ENCODE measurements around the gene ADAM15.

Gene ADAM15, protein sequence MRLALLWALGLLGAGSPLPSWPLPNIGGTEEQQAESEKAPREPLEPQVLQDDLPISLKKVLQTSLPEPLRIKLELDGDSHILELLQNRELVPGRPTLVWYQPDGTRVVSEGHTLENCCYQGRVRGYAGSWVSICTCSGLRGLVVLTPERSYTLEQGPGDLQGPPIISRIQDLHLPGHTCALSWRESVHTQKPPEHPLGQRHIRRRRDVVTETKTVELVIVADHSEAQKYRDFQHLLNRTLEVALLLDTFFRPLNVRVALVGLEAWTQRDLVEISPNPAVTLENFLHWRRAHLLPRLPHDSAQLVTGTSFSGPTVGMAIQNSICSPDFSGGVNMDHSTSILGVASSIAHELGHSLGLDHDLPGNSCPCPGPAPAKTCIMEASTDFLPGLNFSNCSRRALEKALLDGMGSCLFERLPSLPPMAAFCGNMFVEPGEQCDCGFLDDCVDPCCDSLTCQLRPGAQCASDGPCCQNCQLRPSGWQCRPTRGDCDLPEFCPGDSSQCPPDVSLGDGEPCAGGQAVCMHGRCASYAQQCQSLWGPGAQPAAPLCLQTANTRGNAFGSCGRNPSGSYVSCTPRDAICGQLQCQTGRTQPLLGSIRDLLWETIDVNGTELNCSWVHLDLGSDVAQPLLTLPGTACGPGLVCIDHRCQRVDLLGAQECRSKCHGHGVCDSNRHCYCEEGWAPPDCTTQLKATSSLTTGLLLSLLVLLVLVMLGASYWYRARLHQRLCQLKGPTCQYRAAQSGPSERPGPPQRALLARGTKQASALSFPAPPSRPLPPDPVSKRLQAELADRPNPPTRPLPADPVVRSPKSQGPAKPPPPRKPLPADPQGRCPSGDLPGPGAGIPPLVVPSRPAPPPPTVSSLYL

DNA sequence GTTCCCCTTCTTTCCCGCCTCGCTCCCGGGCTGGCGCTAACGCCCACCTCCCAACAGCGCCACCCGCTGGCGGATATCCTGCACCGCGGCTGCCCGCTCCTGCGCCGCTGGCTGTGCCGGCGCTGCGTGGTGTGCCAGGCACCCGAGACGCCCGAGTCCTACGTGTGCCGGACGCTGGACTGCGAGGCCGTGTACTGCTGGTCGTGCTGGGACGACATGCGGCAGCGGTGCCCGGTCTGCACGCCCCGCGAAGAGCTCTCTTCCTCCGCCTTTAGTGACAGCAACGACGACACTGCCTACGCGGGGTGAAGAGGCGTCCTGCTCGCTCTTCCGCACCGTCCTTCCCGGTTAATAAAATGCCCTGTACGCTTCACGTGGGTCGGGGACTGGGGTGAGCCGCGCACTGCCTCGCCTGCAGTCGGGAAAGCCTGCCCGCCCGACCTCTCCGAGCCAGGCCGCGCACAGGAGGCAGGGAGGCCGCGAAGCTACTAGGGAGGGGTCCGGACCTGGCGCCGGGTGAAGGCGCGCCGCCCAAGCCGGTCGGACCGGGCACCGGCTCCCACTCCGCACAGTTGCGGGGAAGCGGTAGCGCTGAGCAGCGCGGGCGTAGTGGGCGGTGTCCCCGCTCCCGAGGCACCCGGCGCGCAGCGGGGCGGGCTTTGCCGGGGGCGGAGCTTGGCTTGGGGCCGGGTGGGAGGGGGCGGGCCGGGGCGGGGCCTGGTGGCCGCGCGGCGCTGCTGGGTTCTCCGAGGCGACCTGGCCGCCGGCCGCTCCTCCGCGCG, at the start of gene ADAM15:
Gene ADAM15 (plus strand): TSS at position 757 of the 782 bp plus-strand sequence. CDS start 71 bp downstream, outside the sequence.
- peak; percentile 71 for DNase-seq

DNA sequence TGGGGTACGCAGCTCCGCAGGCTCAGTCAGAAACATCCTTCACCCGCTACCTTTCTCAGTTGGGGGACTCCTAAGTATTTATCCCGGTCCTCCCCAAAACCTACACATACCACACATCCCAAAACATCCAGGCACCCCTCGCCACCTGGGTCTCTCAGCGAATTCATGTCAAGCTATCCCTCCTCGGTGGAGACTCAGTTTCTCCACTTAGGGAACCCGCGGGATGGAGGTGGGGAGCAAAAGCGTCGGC, 49.8 kb upstream of the ADAM15 start:
- peak; percentile 36 for DNase-seq

DNA sequence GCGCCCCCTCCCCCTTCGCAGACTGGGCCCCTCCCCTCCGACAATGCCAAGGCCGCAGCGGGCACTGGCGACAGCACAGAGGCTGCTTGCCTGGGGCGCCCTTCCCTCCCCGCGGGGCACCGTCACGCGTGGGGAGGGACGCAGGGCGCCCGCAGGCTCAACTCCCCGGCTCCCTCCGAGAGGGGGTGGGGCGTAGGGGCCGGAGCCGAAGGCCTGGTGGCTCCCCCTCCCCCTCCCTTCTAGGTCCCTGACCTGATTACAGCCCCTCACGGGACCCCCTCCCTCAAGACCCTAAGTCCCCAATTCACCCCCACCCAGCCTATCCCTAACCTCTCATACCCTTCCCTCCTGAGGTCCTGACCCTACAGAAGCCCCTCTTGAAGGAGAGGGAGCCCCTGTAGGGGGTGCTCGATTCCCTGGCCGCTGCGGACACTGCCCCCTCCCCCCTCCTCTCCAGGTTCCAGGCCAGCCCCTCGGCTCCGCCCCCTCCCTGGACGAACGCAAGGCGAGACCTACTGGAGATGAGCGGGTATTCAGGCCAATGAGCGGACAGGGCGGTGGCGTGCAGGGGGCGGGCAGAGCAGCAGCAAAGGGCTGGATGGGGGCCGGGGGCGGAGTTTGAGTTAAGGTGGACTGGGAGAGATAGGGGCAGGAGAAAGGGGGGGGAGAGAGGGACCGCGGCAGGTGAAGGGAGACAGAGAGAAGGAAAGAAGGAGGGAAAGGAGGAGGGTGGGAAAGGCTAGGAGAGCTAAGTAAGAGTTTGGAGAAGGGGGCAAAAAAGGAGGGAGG, 49.2 kb upstream of the ADAM15 start:
- DNase-seq = peak; percentile 99

DNA sequence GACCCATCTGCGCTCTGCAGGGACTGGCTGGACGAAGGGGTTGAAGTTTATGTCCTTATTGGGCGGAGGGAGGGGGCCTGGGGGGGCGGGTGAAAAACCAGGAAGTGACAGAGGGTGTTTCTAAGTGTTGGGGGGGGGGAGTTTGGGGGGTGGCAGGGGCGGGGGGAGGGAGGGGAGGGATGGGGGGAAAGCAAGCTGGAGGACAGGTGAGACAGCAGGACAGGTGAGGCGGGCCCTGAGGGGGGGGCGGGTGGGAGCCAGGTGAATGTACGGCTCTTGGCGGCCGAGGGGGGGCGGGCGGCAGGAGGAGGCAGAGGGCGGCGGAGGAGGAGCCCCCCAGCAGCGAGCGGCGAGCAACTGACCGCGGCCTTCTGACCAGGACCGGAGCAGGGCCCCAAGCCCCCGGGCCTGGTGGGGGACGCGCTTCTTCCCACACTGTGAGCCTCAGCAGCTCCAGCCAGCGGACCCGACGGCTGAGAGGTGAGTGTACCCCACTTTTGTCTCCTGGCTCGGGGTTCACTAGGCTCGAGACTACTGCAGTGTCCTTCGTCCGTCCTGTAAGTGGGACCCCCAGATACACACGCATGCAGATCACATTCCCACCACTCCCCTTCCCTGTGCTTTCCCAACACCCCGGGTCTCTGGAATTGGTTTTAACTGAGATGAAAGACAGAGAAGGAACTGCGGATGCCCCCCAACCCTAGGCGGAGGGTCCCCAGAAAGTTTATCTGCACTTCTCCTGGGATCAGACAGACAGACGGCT, 48.5 kb upstream of the ADAM15 start, which contains the start of gene ZBTB7B:
Gene ZBTB7B (plus strand): TSS at position 339 of the 763 bp plus-strand sequence. CDS start 11,859 bp downstream, outside the sequence.
- peak; percentile 23 for DNase-seq

DNA sequence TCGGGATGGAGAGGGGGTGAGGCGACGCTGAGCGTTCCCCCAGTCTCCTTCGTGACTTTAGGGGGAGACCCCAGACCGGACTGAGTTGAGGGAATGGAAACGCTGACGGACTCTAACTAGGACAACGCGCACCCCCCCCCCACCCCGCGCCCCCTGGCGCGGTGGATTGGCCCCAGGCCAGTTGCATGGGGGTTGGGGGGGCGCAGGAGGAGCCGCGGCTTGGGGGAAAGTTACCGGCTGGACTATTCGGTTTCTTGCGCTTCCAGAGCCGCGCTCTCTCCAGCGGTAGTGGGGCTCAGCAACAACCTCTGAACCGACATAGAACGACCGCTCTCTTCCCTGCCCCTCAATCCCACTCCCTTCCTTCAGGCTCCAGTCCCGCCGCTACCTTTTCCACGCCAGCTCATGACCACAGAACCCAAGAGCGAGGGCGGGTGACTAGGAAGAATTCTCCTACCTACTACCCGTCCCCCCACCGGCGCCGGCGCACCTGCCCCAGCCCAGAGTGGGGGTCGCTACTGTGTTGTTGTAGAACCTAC, 47.8 kb upstream of the ADAM15 start:
- peak; percentile 28 for DNase-seq

DNA sequence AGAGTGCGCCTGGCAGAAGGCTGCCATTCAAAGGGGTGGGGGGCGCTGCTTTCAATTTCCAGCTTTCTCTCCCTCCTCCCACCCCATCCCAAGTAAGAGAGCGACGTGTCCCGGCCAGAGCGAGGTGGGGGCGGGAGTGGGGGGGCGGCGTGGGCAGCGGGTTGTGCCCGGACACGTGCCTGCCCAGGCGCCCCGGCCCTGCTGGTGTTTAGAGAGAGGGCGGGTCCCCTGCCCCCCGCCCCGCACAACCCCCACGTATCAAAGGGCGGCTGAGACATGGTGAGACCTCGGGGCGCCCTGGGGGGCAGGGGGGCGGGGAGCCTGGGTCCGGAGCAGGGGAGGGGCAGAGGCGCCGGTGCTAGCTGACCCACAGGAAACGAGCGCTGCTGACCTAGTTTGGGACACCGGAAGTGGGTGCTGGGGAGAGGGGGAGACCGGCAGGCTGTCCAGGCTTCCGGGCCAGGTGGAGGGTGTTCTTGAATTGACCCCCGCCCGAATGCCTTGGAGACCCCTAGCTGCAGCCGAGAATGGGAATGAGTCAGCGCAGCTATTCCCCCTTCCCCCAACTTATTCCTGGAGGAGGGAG, 47.3 kb upstream of the ADAM15 start:
- peak; percentile 50 for DNase-seq

DNA sequence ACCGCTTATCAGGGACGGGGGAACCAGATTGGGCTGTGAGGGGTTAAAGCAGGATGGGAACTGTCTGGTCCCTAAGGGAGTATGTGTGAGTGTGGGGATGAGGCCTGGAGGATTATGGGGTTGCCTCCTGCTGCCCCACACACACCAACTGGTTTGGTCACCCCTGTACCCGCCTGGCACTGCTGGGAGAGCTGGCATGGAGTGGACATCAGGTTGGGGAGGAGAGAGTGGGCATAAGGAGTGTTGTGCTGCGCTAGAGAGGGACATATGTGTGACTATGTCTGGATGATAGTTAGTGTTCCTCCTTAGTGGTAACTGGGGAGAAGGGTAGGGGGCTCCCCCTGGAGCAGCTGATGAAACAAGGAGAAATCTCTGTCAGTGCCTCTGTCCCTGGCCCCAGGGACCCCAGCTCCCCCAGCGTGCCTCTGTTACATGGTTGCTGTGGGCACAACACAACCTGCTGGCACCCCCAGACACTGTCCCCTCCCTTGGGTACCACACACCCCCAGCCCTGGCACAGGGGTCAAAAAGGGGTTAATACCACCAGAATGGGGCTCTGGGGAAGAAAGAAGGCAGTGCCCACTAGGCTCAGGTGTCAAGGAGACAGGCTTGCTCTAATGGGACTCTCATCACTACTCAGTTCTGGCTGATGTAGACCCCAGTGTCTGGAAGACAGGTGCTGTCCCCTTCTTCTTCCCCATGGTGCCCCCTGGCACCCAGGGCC, 46.6 kb upstream of the ADAM15 start:
- DNase-seq = no peak

DNA sequence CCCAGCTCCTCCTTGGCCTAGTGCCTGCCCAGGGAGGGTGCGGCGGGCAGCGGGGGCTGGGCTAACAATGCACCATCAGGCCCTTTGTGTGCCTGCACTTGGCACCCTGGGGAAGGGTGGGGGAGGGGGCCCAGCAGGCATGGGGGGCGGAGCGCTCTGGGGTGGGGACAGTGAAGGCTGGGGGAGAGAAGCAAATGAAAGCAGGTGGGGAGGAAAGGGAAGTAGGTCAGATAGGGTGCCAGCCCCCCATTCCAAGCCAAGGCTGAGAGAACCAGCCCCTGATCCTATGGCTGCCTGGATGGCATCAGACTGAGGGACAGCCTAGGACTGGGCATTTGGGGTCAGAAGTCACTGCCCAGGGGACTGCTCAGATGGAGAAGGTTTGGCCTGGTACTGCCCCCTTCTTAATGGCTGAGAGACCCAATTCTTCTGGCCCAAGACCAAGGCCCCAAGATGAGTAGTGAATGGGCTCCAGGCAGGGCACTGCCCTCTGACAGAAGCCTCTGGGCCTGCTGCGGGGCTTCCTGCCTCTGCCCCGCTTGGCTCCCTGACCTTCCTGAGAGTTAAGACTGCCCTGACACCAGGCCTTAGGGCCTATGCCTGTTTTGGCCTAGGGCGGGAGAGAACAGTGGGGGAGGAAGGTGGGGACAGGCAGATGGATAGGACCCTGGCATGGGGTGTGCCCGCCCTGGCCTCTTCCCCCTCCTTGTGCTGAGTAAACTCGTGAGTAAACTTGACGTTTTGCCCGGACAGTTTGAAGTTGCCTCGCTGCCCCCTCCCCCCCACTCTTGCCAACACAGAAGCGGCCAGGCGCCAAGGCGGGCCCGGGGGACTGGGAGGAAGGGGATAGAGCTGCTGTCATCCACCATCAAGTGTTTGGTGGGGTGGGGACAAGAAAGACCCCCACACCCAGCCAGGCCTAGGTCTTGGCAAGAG, 45.8 kb upstream of the ADAM15 start:
- no peak for DNase-seq

DNA sequence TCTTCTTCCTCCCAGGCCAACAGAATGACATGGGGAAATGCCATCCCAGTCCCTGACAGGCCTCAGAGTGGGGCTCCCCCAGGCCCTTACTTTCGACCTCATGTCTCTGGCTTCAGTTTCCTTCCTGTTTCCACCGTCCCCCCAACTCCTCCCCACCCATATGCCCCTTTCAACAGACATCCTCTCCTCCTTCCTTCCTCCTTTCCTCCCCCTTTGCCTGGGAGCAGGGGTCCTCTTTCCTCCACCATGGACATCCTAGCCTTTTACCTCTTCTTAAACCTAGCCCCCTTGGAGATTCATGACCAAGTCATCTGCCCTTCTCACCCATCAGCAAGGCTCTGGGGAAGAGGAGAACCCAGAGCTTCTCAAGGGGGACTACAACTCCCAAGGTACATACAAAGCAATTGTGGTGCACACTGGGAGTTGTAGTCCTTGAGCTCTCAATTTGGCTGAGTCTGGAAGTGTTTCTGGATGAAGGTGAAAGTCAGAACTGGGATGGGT, 44.5 kb upstream of the ADAM15 start:
- peak; percentile 23 for DNase-seq

DNA sequence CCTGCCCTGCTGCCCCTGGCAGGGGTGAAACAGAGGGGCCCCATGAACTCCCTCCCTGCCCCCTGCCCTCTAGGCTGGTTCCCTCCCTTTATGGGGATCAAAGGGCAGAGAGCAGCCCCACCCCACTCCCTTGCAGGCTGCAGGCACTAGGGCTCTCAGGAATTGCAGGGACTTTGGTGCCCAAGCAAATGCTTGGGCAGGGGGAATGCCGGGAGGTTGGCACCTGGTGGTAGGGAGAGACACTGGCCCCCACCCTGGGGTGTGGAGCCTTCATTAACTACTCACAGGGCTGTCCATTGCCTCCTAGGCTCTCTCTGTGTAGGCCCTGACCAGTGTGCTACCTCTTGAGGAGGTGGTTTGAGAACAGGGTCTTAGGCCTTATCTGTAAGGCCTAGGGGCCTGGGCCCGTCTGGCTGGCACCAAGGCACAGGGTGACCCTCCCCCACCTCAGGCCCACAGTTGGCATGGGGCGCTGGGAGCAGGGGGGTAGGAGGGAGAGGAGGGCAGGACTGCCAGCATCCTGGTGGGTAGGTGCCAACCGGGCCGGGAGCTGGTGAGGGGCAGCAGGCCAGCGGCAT, 43.8 kb upstream of the ADAM15 start:
- no peak for DNase-seq

DNA sequence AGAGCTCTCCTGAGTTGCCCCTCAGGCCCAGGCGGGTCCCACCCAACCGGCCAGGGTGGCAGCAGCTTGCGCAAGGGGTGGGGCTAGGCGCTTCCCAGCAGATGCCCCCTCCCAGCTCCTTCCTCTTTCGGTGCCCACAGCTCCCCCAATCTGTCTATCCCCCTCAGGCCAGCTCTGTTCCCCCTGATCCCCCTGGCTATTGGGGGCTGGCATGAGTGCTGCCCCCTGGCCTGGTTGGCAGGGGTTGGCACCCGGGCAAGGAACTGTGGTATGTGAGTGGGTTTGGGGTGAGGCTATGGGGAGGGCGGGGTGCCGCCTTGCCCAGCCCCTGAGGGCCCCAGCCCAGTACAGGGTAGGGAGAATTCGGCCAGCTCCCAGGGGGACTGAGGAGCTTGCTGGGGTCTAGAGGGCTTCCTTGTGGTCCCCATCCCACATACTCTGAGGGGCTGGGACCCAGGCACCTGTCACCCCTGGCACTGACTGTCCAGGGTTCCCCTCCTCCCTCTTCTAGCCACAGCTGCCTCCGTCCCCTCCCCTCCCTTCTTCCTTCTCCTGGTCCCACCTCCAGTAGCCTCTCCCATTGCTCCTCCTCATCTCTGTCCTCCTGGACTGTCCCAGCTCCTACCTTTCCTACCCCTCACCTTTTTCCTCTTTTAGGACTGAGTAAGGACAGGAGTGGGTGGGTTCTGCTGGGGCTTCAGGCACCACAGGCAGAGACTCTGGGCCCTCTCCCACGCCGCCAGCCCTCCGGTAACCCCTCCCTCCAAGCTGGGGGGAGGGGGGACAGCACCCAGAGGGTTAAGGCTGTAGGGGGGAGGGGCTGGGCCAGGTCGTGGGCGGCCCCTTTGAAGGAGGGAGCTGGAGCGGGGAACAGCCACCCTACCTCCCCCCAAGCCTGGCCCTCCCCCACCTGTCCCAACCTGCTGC, 42.8 kb upstream of the ADAM15 start:
- no peak for DNase-seq

DNA sequence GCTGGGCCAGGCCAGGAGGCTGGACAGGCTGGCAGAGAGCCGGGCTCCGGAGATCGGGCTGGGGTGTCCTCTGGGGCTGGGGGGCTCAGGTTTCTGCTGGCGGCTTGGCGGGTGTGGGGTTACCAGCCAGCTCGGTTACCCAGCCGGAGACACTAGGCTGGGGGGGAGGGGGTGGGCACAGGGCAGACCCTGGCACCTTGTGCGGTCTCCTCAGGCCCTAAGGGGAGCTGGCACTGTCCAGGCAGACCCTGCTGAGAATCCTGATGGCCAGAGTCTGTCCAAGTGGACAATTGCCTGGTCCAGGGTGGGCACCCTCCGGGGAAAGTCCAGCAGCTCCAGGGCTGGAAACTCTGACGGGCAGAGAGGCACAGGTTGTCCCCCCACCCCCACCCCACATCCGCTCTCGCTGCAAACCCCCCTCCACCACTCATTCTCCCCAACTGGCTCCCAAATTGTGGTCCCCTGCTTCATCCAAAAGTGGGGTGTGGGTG, 41.9 kb upstream of the ADAM15 start:
- no peak for DNase-seq

DNA sequence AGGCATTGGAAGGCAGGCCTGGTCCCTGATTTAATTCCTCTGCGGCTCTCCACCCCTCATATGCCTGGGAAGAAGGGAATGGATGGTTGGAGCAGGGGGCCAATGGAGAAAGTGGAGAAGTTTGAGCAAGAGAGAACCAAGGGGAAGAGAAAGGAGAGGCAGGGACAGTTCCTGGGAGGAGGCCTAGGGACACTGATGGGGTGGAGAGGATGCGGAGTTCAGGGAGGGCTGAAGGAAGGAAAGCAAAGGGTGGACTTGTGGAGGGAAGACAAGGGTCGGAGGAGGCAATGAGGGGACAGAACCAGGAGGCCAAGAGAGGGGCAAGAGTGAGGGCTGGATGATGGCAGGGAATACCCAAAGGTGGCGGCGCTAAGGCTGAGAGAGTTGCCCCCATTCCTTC, 41.4 kb upstream of the ADAM15 start:
- no peak for DNase-seq

DNA sequence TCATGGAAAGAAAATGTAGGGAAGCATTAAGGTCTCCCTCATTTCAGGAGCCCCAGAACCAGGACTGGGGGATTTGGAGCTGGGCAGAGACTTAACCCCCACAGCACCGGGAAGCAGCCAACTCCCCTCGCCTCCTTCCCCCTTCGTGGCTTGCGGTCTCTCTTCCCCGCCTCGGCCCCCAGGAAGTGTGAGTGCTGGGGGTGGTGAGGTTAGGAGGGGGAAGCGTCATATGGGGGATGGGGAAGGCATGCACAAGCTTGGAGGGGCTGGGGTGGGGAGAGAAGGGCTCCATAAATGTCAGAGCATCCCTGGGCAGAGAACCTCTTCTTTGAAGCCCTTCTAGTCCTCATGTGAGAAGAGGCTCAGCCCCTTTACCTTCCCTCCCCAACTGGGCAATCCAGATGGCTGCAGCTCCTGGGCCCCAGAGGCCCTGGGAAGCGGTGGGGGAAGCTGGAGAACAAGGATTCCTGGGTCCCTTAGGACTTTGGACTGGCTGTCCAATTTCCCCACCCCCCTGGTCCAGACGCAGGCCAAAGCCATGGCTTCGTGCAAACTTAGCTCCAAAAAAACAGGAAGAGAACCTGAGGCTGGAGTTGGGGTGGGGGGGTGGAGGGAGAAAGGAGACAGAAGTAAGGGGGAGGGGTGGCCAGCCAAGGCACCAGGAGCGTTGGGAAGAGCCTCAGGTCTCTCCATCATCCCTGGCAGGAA, 40.8 kb upstream of the ADAM15 start:
- no peak for DNase-seq

DNA sequence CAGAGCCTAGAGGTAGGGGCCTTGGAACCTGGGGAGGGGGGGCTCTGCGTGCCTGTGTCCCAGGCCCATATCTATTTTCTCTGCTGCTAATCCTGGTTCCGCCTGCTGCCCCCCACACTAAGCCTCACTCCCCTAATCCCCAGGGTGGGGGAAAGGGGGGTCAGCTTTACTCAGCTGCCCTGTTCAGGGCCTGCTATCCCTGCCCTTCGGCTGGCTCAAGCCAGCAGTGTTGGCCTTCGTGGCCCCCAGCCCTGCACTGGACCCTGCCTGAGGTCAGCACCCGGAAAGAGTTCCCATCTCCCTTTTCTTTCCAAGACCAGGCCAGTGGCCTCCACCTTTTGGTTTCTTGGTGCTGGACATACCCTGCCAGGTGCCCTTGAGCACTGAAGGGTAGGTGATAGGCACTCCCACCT, 40.1 kb upstream of the ADAM15 start:
- DNase-seq = no peak

DNA sequence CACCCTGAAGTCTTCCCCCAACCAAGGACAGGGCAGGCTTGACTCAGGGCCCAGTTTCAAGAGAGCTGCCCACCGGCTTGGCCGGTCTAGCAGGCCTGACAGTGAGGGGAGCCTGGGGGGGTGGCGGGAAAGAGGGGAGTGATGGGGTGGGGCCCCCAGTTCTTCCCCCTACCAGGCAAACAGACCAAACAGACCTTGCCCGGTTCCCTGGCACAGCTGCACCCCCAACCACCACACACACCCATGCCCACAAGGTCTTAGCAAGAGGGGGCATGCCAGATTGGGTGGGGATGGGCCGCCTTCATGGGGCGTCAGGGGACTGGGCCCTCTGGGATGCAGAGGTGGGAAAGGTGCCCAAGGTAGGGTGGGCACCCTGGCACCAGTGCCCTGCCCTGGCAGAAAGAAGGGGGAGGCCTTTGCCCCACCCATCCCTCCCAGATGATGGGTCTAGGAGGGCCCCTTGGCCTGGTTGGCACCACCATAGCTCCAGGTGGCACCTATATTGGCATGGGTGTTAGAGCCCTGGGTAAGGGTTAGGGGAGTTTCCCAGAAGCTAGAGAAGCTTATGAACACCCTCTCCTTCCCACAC, 39.6 kb upstream of the ADAM15 start:
- no peak for DNase-seq

Data from HCEC 1CT (cell line).